K562 (cell line): ENCODE data around the gene AFG1L. TPM values are rescaled to one million over a fixed set of nuclear protein-coding genes. Genes with fewer than 3 reads are reported as not detected.

Experiments
- ATAC-seq: fragments of 200-7000 bp; cut with Tn5 transposase; 3 replicates; pipeline ENCODE4 v1.9.1; 2020; ENCODE audit warnings: moderate library complexity
- BruUV-seq: library from RNA; stranded (reverse); fragments of 400-500 nt; replicated peaks from 2 replicates; lab custom pipeline; 2021; lab: Mats Ljungman, UMichigan
- CTCF ChIA-PET: fragments of 300-600 bp; formaldehyde crosslinking; extraction: SDS; loops from one replicate; lab custom pipeline; 2021; ENCODE audit warnings: low intra/inter-chr PET ratio; lab: Yijun Ruan, JAX
- POLR2A ChIA-PET: fragments of 300-600, 350-650 bp; sonication (Branson Sonifier 250); formaldehyde crosslinking; extraction: SDS; loops from one replicate; lab custom pipeline; 2021; ENCODE audit warnings: antibody characterized with exemption, inconsistent platforms; lab: Yijun Ruan, JAX
- DNase-seq, 4 experiments: peaks; one replicate each; pipeline versions ENCODE4 v3.0.0 to v3.0.0-alpha.2; 2011 to 2018; ENCODE audit warnings: low spot score in 3 of 4, mixed read lengths in 3 of 4; ENCODE audit errors: extremely low read depth in 1 of 4
- FAIRE-seq: peaks from 2 replicates; lab custom pipeline; 2011; peaks lifted over from hg19 to GRCh38; lab: Jason Lieb, UNC
- H2AFZ ChIP-seq: 2 replicates; pipeline ENCODE4 v1.6.0; 2011; ENCODE audit warnings: low read depth, low read length, control low read depth, inconsistent platforms
- H3K27ac ChIP-seq: fragments of 200-600 bp; 3 replicates; pipeline ENCODE4 v1.8.0; 2011; ENCODE audit warnings: low read depth, mild to moderate bottlenecking, control low read depth, inconsistent platforms, low read length, moderate library complexity, mixed read lengths; ENCODE audit errors: extremely low read depth
- H3K27me3 ChIP-seq, 2 experiments: fragments of 300-600 bp in 1 of 2; 2 replicates in 1 of 2; 3 replicates in 1 of 2; pipeline versions ENCODE4 v1.6.0 to v1.8.0; 2011; ENCODE audit warnings: inconsistent platforms in 2 of 2, low read length in 2 of 2, mild to moderate bottlenecking in 1 of 2, mixed read lengths in 1 of 2, moderate library complexity in 1 of 2; ENCODE audit not compliant: control insufficient read depth in 2 of 2, insufficient read depth in 2 of 2
- H3K36me3 ChIP-seq: fragments of 300-600 bp; 3 replicates; pipeline ENCODE4 v1.8.0; 2011; ENCODE audit warnings: mild to moderate bottlenecking, low read length, inconsistent platforms; ENCODE audit not compliant: control insufficient read depth, insufficient read depth
- H3K4me1 ChIP-seq, 2 experiments: fragments of 200-600 bp in 1 of 2; replicated peaks in 1 of 2; 2 replicates in 1 of 2; 3 replicates in 1 of 2; pipeline versions ENCODE4 v1.5.1 to v1.8.0; 2011; ENCODE audit warnings: inconsistent platforms in 2 of 2, low read length in 2 of 2, mild to moderate bottlenecking in 1 of 2, mixed read lengths in 1 of 2, moderate library complexity in 1 of 2; ENCODE audit not compliant: control insufficient read depth in 2 of 2, insufficient read depth in 2 of 2
- H3K4me2 ChIP-seq: 2 replicates; pipeline ENCODE4 v1.6.1; 2011; ENCODE audit warnings: low read length, control low read depth, inconsistent platforms, mixed read lengths; ENCODE audit not compliant: insufficient read depth
- H3K4me3 ChIP-seq: fragments of 200-600 bp; sonication (generic), shearing (Covaris generic); 2 replicates; pipeline ENCODE4 v1.5.1; 2016; ENCODE audit warnings: control low read depth, inconsistent platforms
- H3K79me2 ChIP-seq: fragments of 200-600 bp; 3 replicates; pipeline ENCODE4 v1.8.0; 2011; ENCODE audit warnings: low read length, inconsistent platforms; ENCODE audit not compliant: control insufficient read depth, insufficient read depth
- H3K9ac ChIP-seq, 2 experiments: 2 replicates each; pipeline versions ENCODE4 v1.6.0 to v1.6.1; 2011; ENCODE audit warnings: low read depth in 2 of 2, low read length in 2 of 2, control low read depth in 1 of 2, inconsistent platforms in 1 of 2, mild to moderate bottlenecking in 1 of 2, mixed read lengths in 1 of 2; ENCODE audit not compliant: insufficient read depth in 1 of 2
- H3K9me1 ChIP-seq: one replicate; pipeline ENCODE4 v1.6.0; 2011; ENCODE audit warnings: inconsistent platforms, mild to moderate bottlenecking, low read length, moderate library complexity; ENCODE audit not compliant: control insufficient read depth, insufficient read depth
- H3K9me3 ChIP-seq: replicated peaks from 2 replicates; pipeline ENCODE4 v1.5.1; 2011; ENCODE audit warnings: low read depth, low read length, inconsistent platforms; ENCODE audit not compliant: control insufficient read depth, insufficient read depth
- H4K20me1 ChIP-seq: replicated peaks from 2 replicates; pipeline ENCODE4 v1.6.1; 2011; ENCODE audit warnings: low read length, inconsistent platforms, mixed read lengths; ENCODE audit not compliant: control insufficient read depth, insufficient read depth
- CREB1 ChIP-seq, 2 experiments: sonication (generic) in 1 of 2; formaldehyde crosslinking in 1 of 2; IDR thresholded peaks; 2 replicates each; pipeline versions ENCODE4 v1.6.1 to v1.8.0; 2012 to 2022; ENCODE audit warnings: inconsistent platforms in 1 of 2, mild to moderate bottlenecking in 1 of 2, missing genetic modification reagents in 1 of 2, moderate library complexity in 1 of 2
- HDGF ChIP-seq: fragments of 450-650 bp; IDR thresholded peaks from 2 replicates; pipeline ENCODE4 v1.6.1; 2016
- IFI16 ChIP-seq: fragments of 250-450 bp; sonication (Bioruptor Pico); IDR thresholded peaks from 2 replicates; pipeline ENCODE4 v2.1.2; 2022; ENCODE audit warnings: mild to moderate bottlenecking, inconsistent platforms
- POLR2H ChIP-seq: IDR thresholded peaks from 2 replicates; pipeline ENCODE4 v1.6.1; 2016; ENCODE audit warnings: missing genetic modification characterization, low read depth, mild to moderate bottlenecking, control low read depth, missing compliant biosample characterization, moderate library complexity
- ZBTB1 ChIP-seq: sonication (generic); formaldehyde crosslinking; IDR thresholded peaks from 2 replicates; pipeline ENCODE4 v1.8.1; 2023; ENCODE audit warnings: missing genetic modification reagents, low read depth, mild to moderate bottlenecking, borderline replicate concordance
- ZMIZ1 ChIP-seq, 2 experiments: fragments of 150-350 bp in 1 of 2; IDR thresholded peaks; 2 replicates each; pipeline ENCODE4 v1.6.1; 2012 to 2016; ENCODE audit warnings: low read depth in 2 of 2, low read length in 2 of 2, mild to moderate bottlenecking in 1 of 2, moderate library complexity in 1 of 2
- ZNF143 ChIP-seq: sonication (generic); formaldehyde crosslinking; IDR thresholded peaks from 2 replicates; pipeline ENCODE4 v1.9.0; 2022; ENCODE audit warnings: mild to moderate bottlenecking, missing genetic modification reagents
- ZNF511 ChIP-seq: sonication (generic); formaldehyde crosslinking; IDR thresholded peaks from 2 replicates; pipeline ENCODE4 v1.8.0; 2022; ENCODE audit warnings: mild to moderate bottlenecking, missing genetic modification reagents
- WGBS: fragments of 100-300 bp; shearing (Covaris generic); methylation state at CpG from one replicate; pipeline ENCODE4 v1.1.6; 2016; ENCODE audit warnings: low coverage, mixed read lengths; ENCODE audit not compliant: insufficient coverage; ENCODE audit errors: missing lambda C conversion rate; 5-methylcytosine and 5-hydroxymethylcytosine counted together
- in situ Hi-C: fragments of 300-500 bp; cut with MboI; formaldehyde crosslinking; loops from 4 replicates; pipeline ENCODE4 v1.15.0; 2018; ENCODE audit warnings: inconsistent platforms, mixed read lengths
- intact Hi-C: fragments of 100-400 bp; cut with micrococcal nuclease; formaldehyde crosslinking; loops from 2 replicates; pipeline ENCODE4 v1.14.2; 2022
- polyA plus RNA-seq, 8 experiments: library from polyadenylated mRNA; depleted of rRNA in 4 of 8; stranded (reverse) in 5 of 8; unstranded in 3 of 8; fragments of >200 nt; fragmentation: Nextera tagmentation in 2 of 8; fragmentation: Illumina TruSeq in 1 of 8; extraction: Ambion mirVana in 2 of 8; extraction: Trizol in 1 of 8; gene quantifications; 2 replicates each; pipeline versions ENCODE4 v1.2.1 to v1.2.3, GENCODE V29; 2011 to 2014; ENCODE audit warnings: inconsistent platforms in 1 of 8, missing spikeins in 1 of 8
- total RNA-seq, 7 experiments: library from RNA; depleted of rRNA in 6 of 7; stranded (reverse); fragments of >200 nt in 6 of 7; fragmentation: Illumina TruSeq in 2 of 7; extraction: Trizol in 2 of 7; gene quantifications; 2 replicates each; pipeline versions ENCODE4 v1.2.1 to v1.2.3, GENCODE V29; 2011 to 2021; ENCODE audit warnings: low replicate concordance in 1 of 7
- TF ChIP-seq, protein P1 (sequence below): sonication (generic); formaldehyde crosslinking; IDR thresholded peaks from 2 replicates; pipeline ENCODE4 v1.8.1; 2022; ENCODE audit warnings: missing genetic modification reagents

AFG1L gene
- total and polyA plus RNA-seq, 9 of the 15 experiments (the other 6 are each of a cell fraction or from before 2014, with no cell fraction given), result 2.2 to 15.5 (median 5.8) TPM

DNA sequence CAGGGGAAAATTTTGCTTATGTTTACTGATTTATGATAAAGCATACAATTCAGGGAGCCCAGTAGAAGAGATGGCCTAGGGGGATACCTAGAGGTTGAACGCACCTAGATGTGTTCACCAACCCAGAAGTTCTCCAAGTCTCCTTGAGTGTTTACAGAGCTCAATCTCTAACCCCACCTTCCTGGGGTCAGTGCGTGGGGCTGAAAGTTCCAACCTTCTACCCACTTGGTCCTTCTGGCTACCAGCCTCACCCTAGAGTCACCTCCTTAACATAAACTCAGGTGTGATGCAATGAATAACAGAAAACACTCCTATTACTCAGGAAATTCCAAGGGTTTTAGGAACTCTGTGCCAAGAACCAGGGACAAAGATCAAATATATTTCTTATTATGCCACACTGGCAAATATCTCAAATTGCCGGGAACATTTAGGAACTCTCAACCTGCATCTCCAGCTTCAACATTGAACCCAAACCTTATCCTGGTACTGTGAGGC lies 26.4 kb downstream of the AFG1L start:
- ATAC-seq, result no peak
- in situ Hi-C loops, result no loop called here
- Histone ChIP-seq H3K79me2 (no peaks in the 10 kb centered on the region), H3K27me3 (no peaks in the 10 kb centered on the region), H3K9ac (no peak overlapping the region), H2AFZ (no peak overlapping the region), H3K4me2 (no peak overlapping the region)
- no peak for DNase-seq
- BruUV-seq, result no TSS peak
- intact Hi-C loops, result no loop called here
- TF ChIP-seq ZNF511 (CRISPR knock-in tag) (no peak), HDGF (no peak), ZBTB1 (CRISPR knock-in tag) (no peak), IFI16 (CRISPR knock-in tag) (no peak), POLR2H (tag) (no peak), ZNF143 (CRISPR knock-in tag) (no peak), CREB1 (IDR thresholded peaks at IDR 0.05) (no peak), CREB1 (CRISPR knock-in tag; IDR thresholded peaks at IDR 0.05) (no peak), ZMIZ1 (IDR thresholded peaks at IDR 0.05; ENCODE audit: low read depth in 2 of 2, low read length in 2 of 2) (no peak)
- TF ChIP-seq, protein P1, sequence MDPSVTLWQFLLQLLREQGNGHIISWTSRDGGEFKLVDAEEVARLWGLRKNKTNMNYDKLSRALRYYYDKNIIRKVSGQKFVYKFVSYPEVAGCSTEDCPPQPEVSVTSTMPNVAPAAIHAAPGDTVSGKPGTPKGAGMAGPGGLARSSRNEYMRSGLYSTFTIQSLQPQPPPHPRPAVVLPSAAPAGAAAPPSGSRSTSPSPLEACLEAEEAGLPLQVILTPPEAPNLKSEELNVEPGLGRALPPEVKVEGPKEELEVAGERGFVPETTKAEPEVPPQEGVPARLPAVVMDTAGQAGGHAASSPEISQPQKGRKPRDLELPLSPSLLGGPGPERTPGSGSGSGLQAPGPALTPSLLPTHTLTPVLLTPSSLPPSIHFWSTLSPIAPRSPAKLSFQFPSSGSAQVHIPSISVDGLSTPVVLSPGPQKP, result no peak
- TF ChIP-seq, all 486 proteins: peak for 0
- peaks cover 17% of the 10 kb centered on the region; the same call in 1 of the 3 replicates for H3K36me3 ChIP-seq
- no peaks in the 10 kb centered on the region for H3K9me1 ChIP-seq
- no peak for FAIRE-seq
- ChIA-PET CTCF (no interaction called here), POLR2A (interaction anchor here (0.6 to 1.3 kb wide), 2 partner anchors 19 to 34 kb away, joined by 3 read pairs; no protein-coding TSS in a partner anchor)
- no peaks in the 10 kb centered on the region for H3K4me1 ChIP-seq
- WGBS, result 89% methylated on average over 3 of the region's 3 CpGs
- no peaks in the 10 kb centered on the region for H4K20me1 ChIP-seq
- no peak overlapping the region for H3K27ac ChIP-seq
- no peak overlapping the region for H3K4me3 ChIP-seq
- no peaks in the 10 kb centered on the region for H3K9me3 ChIP-seq
